EH (cell line): ENCODE results near the gene CBX8.
"Not testable (repeated sequence)": the region's sequence is repeated elsewhere in the genome, so short reads cannot be mapped to it uniquely, and the experiment has no call there.

Source experiments
- DNase-seq: peaks from one replicate; pipeline ENCODE4 v3.0.0-alpha.2; 2015; ENCODE audit warnings: low read depth

Gene CBX8

DNA sequence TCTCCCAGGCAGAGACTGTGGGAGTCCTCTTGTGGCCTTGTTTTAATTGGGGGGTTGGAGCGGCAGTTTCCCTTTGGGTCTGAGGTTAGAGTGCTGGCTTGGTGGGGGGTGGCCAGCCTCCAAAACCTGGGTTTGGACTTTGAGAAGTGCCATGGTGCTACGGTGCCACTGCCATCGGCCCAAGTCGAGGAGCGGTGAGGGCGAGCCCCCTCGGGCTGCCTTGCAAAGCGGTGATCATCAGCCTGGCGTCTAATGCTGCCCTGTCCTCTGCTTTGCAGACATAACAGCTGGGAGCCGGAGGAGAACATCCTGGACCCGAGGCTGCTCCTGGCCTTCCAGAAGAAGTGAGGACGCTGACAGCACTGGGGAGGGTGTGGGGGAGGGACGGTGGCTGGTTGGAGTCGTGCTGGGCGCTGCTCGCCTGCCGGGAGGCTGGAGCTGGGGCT lies 17.8 kb downstream of the CBX8 start:
- DNase-seq = no peak

- no peak for DNase-seq
Measured at GRCh38 chr17:79778504-79779083, 18.3 kb downstream of the CBX8 start.

GRCh38 chr17:79777894-79778503 lies 18.9 kb downstream of the CBX8 start, which contains the start of gene CBX2:
Gene CBX2, plus strand, starts transcription at chr17:79778148. Its CDS starts 88 bp downstream, at chr17:79778236.
- DNase-seq = peak; percentile 74

DNA sequence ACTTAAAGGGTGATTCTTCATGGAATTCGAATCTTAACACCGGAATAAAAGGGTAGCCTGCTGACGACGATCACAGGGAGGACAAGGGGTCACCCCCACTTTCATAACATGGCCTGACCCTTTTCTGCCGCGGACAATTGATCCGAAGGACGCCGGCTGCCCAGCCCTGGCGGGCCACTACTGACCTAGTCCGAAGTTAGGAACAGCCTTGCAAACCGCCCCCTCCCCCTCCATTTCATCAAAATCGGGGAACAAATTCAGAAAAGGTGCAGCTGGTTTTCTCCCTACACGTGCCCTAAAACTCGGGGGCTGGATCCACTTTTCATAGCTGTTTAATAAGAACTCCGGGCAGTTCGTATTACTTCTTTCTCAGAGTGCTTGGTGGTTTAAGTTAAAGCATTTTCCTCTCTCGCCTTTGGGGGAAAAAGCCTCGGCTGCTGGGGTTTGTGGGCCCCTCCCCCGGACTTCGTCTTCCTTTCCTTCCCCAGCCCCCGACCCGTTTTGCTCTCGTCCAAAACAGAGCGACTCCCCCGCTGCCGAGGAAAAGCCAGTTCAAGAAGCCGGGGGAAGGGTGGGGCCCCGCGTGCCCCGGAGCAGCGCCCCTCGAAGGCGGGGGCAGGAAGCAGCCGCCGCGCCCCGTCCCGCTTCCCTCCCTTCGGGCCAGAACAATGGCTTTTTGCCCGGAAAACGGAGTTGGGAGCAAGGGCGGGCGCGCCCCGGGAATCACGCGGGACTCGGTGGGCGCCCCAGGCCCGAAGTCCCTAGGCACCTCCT lies 19.6 kb downstream of the CBX8 start:
- peak; percentile 64 for DNase-seq

- no peak for DNase-seq
Measured at GRCh38 chr17:79776376-79777119, 20.3 kb downstream of the CBX8 start.

DNA sequence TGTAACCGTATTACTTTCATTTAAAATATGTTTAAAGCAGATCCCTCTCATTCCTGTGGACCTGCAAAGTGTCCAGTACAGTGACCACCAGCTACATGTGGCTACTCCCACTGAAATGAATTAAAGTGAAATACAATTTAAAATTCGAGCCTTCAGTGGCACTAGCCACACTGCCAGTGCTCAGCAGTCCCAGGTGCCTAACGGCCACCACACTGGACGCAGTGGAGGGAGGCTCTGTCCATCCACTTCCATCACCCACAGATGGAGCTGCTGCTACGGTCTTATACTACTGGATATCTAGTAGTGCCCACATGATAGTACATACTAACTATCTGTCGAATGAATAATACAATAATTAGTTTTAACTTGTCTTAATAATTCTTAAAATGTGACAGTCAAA lies 21.2 kb downstream of the CBX8 start:
- DNase-seq = no peak

DNA sequence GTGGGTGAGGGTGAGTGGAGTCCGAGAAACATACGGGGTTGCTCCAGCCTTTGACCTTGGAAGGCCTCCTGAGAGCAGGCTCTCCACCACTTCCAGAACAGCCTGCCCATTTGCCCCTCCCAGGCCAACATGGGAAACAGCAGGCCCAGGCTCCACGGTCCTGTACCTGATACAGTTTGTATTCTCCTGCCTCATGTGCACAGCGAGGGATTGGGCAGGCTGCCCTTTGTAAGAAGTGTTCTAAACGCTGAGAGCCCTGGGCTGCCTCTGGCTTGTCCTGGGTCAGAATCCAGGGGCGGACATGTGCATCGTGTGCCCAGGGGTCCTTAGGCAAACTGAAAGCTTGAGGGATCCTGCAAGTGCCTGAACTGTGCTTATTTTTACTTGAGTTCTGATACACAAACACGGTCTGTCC lies 22.3 kb downstream of the CBX8 start:
- DNase-seq = no peak

DNA sequence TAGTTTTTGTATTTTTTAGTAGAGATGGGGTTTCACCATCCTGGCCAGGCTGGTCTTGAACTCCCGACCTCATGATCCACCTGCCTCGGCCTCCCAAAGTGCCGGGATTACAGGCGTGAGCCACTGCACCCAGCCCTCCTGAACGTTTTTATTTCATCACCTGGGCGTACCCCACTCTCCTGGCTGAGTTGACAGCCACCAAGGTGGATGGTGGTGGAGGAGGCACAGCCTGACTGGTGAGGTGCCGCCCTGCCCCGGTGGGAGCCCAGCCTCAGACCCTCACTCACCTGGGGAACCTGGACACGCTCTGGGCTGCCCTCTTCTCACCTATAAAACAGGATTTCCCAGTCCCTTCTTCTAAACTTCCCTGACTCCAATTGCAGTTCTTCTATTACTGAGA lies 24.2 kb downstream of the CBX8 start:
- DNase-seq = not testable (repeated sequence)

- no peak for DNase-seq
Measured at GRCh38 chr17:79771276-79771675, 25.6 kb downstream of the CBX8 start.

DNA sequence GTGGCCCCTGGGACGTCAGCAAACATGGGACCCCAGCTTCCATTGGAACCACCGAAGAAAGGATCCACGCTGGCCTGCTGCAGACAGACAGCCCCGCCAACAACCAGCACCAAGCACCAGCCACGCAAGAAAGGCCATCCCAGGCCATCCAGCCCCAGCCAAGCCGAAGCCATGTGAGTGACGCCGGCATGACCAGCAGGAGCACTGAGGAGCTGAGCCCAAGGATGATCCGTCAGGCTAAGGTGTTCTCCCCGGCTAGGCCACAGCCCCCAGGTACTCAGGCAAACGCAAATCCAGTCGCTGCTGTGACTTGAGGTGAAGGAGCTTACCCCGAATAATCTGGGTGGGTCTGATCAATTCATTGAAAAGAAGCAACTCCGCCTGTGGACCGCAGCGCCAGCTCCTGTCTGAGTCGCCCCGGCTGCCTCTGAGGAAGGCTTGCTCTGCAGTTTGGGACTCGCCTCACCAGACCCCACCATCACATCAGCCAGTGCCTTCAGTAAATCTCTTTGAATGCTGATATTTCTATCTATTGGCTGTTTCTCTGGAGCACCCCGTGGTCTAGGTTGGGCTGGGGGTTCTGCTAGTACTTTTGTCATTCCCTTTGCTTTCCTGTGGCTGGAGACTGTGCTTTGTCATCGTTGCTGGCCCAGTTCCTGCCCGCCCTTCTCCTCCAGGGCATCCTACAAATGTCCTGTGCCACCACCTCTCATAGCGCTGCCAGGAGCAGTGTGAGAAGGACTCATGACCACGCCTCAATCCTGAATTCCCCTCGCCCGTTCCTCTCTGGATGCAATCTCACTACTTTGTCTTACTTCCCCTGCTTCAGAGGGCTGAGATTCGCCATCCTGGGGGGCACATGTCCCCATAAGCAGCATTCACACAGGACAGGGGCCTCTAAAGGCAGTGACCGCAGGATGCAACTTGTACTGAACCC lies 27.0 kb downstream of the CBX8 start:
- DNase-seq = peak; percentile 11

DNA sequence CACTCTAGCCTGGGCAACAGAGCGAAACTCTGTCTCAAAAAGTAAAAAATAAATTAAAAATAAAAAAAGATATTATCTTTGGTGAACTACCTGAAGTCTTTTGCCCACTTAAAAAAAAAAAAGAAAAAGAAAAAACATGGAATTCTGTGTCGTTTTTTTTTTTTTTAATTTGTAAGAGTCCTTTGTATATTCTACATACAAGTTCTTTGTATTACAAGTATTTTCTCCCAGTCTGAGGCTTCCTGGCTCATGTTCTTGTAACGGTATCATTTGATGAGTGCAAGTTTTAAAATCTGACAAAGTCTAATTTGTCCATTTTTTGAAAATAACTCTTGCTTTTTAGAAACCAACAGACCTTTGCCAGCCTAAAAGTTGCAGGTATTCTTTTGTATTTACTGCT lies 31.2 kb downstream of the CBX8 start:
- no peak for DNase-seq

GRCh38 chr17:79761894-79762589 lies 34.8 kb downstream of the CBX8 start:
- no peak for DNase-seq

GRCh38 chr17:79760197-79760906 lies 36.5 kb downstream of the CBX8 start:
- no peak for DNase-seq

- no peak for DNase-seq
Measured at GRCh38 chr17:79758271-79758670, 38.6 kb downstream of the CBX8 start.

DNA sequence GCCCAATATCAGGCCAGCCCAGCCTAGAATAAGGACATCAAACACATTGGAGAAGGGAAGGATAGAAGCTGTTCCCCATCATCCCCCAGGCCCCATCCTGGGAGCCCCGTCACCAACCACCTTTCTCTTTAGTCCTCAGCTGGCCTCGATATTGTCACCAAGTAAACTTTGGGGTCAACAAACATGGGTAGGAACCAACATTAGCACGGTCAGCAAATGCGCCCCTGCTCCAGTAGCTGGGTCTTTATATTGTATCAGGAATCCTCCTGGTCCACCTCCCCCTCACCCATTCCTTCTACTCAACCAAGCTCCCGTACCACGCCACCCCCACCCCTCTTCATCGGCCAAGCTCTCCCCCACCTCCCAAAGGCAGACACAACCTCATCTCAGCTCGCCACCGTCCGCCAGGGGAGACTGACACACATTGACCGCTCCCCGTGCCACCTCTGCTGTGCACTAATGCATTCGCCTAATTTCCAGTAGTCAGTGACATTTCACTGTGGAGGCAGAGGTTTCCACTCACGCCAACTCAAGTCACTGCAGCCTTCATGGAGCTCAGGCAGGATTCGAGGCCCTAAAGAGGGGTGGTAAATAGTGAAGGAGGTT lies 39.6 kb downstream of the CBX8 start:
- no peak for DNase-seq

DNA sequence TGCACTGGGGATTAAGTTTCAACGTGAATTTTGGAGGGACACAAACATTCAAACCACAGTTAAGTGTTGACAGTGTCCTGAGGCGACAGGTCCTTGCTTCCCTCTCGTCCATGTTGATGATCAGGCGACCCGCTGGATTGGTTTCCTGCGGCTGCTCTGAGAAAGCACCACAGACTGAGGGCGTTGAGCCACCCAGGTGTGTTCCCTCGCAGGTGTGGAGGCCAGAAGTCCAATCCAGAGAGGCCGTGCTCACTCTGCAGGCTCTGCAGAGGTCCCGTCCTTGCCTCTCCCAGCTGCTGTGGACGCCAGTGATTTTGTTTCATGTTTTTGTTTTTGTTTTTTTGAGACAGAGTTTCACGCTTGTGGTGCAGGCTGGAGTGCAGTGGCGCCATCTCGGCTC lies 41.3 kb downstream of the CBX8 start:
- DNase-seq = no peak

DNA sequence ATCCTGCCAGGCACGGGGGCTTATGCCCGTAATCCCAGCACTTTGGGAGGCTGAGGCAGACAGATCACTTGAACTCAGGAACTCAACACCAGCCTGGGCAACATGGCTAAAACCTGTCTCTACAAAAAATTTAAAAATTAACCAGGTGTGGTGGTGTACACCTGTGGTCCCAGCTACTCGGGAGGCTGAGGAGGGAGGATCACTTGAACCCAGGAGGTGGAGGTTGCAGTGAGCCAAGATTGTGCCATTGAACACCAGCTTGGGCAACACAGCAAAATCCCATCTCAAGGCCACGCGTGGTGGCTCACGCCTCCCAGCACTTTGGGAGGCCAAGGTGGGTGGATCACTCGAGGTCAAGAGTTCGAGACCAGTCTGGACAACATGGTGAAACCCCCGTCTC lies 42.0 kb downstream of the CBX8 start:
- not testable (repeated sequence) for DNase-seq

DNA sequence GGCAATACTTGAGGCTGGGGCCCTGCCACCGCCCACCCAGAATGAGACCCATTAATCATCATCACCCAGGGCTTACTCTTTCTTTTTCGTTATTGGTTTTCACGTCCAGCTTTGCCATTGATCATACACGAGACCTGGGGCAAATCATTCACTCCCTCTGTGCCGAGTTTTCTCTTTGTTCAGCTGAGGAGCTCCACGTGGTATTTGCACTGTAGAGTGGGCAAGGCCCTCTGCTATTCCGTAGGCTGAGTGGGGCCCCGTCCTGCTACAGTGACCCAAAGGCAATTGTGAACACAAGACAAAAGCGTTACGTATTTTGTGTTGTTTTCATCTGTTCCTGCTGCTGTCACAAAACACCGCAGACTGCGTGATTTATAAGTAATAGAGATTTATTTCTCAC lies 42.5 kb downstream of the CBX8 start:
- no peak for DNase-seq

GRCh38 chr17:79752175-79752574 lies 44.7 kb downstream of the CBX8 start:
- DNase-seq = no peak
